Kidney (tissue), 14 donors: ENCODE data around the gene BFSP2. TPM values are rescaled to one million over a fixed set of nuclear protein-coding genes. Genes with fewer than 3 reads are reported as not detected.
A peak's percentile ranks its signal among the peaks of the same experiment; 100 is the strongest.

Source experiments
- DNase-seq, 5 donors: peaks; one replicate each; pipeline ENCODE4 v3.0.0-alpha.2; 2013 to 2020
- FAIRE-seq: peaks from 2 replicates; lab custom pipeline; 2012; peaks lifted over from hg19 to GRCh38; lab: Jason Lieb, UNC
- H3K27ac ChIP-seq, 2 donors: one replicate each; pipeline ENCODE4 v1.7.0; 2013; ENCODE audit warnings: low read depth in 2 of 2, low read length in 2 of 2, inconsistent platforms in 1 of 2
- H3K27me3 ChIP-seq: one replicate; pipeline ENCODE4 v1.7.1; 2013; ENCODE audit warnings: low read length, inconsistent platforms; ENCODE audit not compliant: control insufficient read depth, insufficient read depth
- H3K36me3 ChIP-seq, 3 donors: one replicate each; pipeline versions ENCODE4 v1.7.0 to v1.7.1; 2013; ENCODE audit warnings: low read length in 3 of 3, control low read depth in 1 of 3, inconsistent platforms in 1 of 3; ENCODE audit not compliant: insufficient read depth in 3 of 3, control insufficient read depth in 2 of 3
- H3K4me1 ChIP-seq, 3 donors: one replicate each; pipeline versions ENCODE4 v1.7.0 to v1.7.1; 2013; ENCODE audit warnings: low read length in 3 of 3, inconsistent platforms in 1 of 3, low read depth in 1 of 3; ENCODE audit not compliant: control insufficient read depth in 2 of 3, insufficient read depth in 2 of 3
- H3K4me3 ChIP-seq, 3 donors: one replicate each; pipeline versions ENCODE4 v1.7.0 to v1.8.1; 2013; ENCODE audit warnings: low read length in 3 of 3, control low read depth in 1 of 3, inconsistent platforms in 1 of 3
- H3K9ac ChIP-seq, 3 donors: one replicate each; pipeline versions ENCODE4 v1.7.0 to v1.7.1; 2013; ENCODE audit warnings: low read length in 3 of 3, control low read depth in 1 of 3, inconsistent platforms in 1 of 3
- H3K9me3 ChIP-seq, 3 donors: one replicate each; pipeline versions ENCODE4 v1.7.0 to v1.7.1; 2013; ENCODE audit warnings: low read length in 3 of 3, control low read depth in 1 of 3, inconsistent platforms in 1 of 3; ENCODE audit not compliant: control insufficient read depth in 2 of 3, insufficient read depth in 1 of 3
- CTCF ChIP-seq: IDR thresholded peaks from 3 replicates; pipeline ENCODE4 v1.5.1; 2012; ENCODE audit warnings: mild to moderate bottlenecking, moderate library complexity, borderline replicate concordance; ENCODE audit not compliant: insufficient read depth; ENCODE audit errors: extremely low read depth
- intact Hi-C: fragments of 100-400 bp; cut with DNase I; formaldehyde crosslinking; loops from one replicate; pipeline ENCODE4 v1.11.1; 2022
- polyA plus RNA-seq: library from polyadenylated mRNA; stranded (reverse); fragments of 350-450 nt; fragmentation: Illumina TruSeq; extraction: RNeasy Lipid Tissue Mini Kit (QIAGEN cat#74804); gene quantifications from one replicate; pipeline ENCODE4 v1.2.3, GENCODE V29; 2014; ENCODE audit warnings: low read depth, low replicate concordance; ENCODE audit not compliant: insufficient read depth
- total RNA-seq: library from RNA; stranded (reverse); fragmentation: NEBNext Ultra II Directional; extraction: Animal tissue kit (Norgen Biotek cat#: 25700); gene quantifications from one replicate; pipeline ENCODE4 v1.2.1, GENCODE V29; 2021
- donor health status: control.
- donor health status: control.
- donor health status: control.
- donor health status: control.
- donor health status: control.
- donor health status: DM: yes; HTN: yes; CAD: no.
- donor health status: Normal renal cell carcinoma (clear cell type).

Gene BFSP2
- total and polyA plus RNA-seq, 2 donors from 2014 or later = 0.41 to 0.86 TPM

GRCh38 chr3:133503409-133503808 is 103.6 kb downstream of the BFSP2 start:
- no peaks in the 10 kb centered on the region for H3K27me3 ChIP-seq
- FAIRE-seq (no peak), DNase-seq (no peak)
- peaks cover 0 to 2% (median 0%) of the 10 kb centered on the region in 3 donors for H3K4me1 ChIP-seq
- H3K27ac ChIP-seq = no peak overlapping the region
- no peak overlapping the region for H3K4me3 ChIP-seq
- TF ChIP-seq CTCF = no peak
- H3K36me3 ChIP-seq = no peaks in the 10 kb centered on the region
- no peaks in the 10 kb centered on the region for H3K9me3 ChIP-seq
- no peak overlapping the region for H3K9ac ChIP-seq
- intact Hi-C loops = no loop called here

GRCh38 chr3:133504736-133505135 is 104.9 kb downstream of the BFSP2 start:
- intact Hi-C loops = no loop called here
- no peak for DNase-seq
- H3K36me3 ChIP-seq = no peaks in the 10 kb centered on the region
- no peak overlapping the region for H3K9ac ChIP-seq
- H3K27ac ChIP-seq = no peak overlapping the region
- no peak overlapping the region for H3K4me3 ChIP-seq
- no peak for FAIRE-seq
- H3K27me3 ChIP-seq = no peaks in the 10 kb centered on the region
- peaks cover 0 to 2% (median 0%) of the 10 kb centered on the region in 3 donors for H3K4me1 ChIP-seq
- TF ChIP-seq CTCF = no peak
- no peaks in the 10 kb centered on the region for H3K9me3 ChIP-seq

DNA sequence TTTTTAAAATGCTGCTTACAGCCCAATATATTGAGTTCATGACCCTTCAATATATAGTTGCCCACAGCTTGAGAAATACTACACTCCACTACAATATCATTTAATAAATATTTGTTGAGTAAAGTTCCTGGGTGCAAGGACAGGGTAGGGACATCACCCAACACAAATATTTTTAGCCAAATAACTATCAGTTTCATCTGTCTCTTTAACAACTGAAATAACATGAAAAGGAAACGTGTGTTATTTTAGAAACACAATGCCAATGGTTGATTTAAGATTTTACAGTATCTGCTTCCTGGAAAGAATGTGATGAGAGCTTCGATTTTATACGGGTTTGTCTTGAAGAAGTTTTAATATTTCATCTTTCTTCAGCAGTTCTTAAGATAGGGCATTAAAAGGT is 106.0 kb downstream of the BFSP2 start:
- no peak overlapping the region for H3K9ac ChIP-seq

More for the DNA sequence above, 106.0 kb downstream of the BFSP2 start:
- FAIRE-seq (no peak), DNase-seq (no peak)
- no peak for TF ChIP-seq CTCF
- H3K36me3 ChIP-seq = no peaks in the 10 kb centered on the region
- H3K9me3 ChIP-seq = no peaks in the 10 kb centered on the region
- H3K27me3 ChIP-seq = no peaks in the 10 kb centered on the region
- H3K27ac ChIP-seq = no peak overlapping the region
- H3K4me1 ChIP-seq = peaks cover 0 to 2% (median 0%) of the 10 kb centered on the region in 3 donors
- intact Hi-C loops = no loop called here
- peak overlapping the region in 1 of 3 donors; percentile 25 for H3K4me3 ChIP-seq
